GM12878 (cell line): Measurements from ENCODE around the gene LRRN2.

ENCODE experiments used
- CEBPB ChIP-seq, 2 experiments: fragments of 150-350 bp in 1 of 2; IDR thresholded peaks; 2 replicates each; pipeline ENCODE4 v1.6.1; 2012 to 2014; ENCODE audit warnings: low read depth in 2 of 2, low read length in 2 of 2, borderline replicate concordance in 1 of 2, inconsistent platforms in 1 of 2
- RELA ChIP-seq: fragments of 450-650 bp; IDR thresholded peaks from 2 replicates; pipeline ENCODE4 v1.8.0; 2014; ENCODE audit warnings: borderline replicate concordance; ENCODE audit not compliant: partially characterized antibody

- no peak for TF ChIP-seq CEBPB (IDR thresholded peaks at IDR 0.05; ENCODE audit: borderline replicate concordance in 1 of 2, low read depth in 2 of 2, low read length in 2 of 2)
- no peak for TF ChIP-seq RELA
Observed at GRCh38 chr1:204721373-204722055, 36.0 kb upstream of the LRRN2 start.
